BE2C (cell line): ENCODE results near the gene ZFYVE26.

Source experiments
- DNase-seq: peaks from one replicate; pipeline ENCODE4 v3.0.0-alpha.2; 2020
- H3K27me3 ChIP-seq: fragments of 250-450 bp; sonication (Bioruptor Pico); 2 replicates; pipeline ENCODE4 v1.5.1; 2020; ENCODE audit warnings: mild to moderate bottlenecking
- H3K36me3 ChIP-seq: fragments of 250-450 bp; sonication (Bioruptor Pico); 2 replicates; pipeline ENCODE4 v1.5.1; 2020; ENCODE audit warnings: mild to moderate bottlenecking
- H3K4me1 ChIP-seq: fragments of 250-450 bp; sonication (Bioruptor Pico); 2 replicates; pipeline ENCODE4 v1.5.1; 2020
- H3K4me3 ChIP-seq: 2 replicates; pipeline ENCODE4 v1.5.1; 2011; ENCODE audit warnings: low read depth, low read length
- H3K9me3 ChIP-seq: fragments of 250-450 bp; sonication (Bioruptor Pico); 2 replicates; pipeline ENCODE4 v1.5.1; 2020
- CTCF ChIP-seq: IDR thresholded peaks from 2 replicates; pipeline ENCODE4 v1.5.1; 2012; ENCODE audit warnings: mild to moderate bottlenecking, low read depth, low read length

The ZFYVE26 gene

GRCh38 chr14:67817750-67818438 lies 1.5 kb upstream of the ZFYVE26 start:
- TF ChIP-seq CTCF = no peak
- Histone ChIP-seq H3K4me1 (peaks cover 2% of the 10 kb centered on the region; the same call in 1 of the 2 replicates), H3K27me3 (no peaks in the 10 kb centered on the region), H3K9me3 (no peaks in the 10 kb centered on the region; the same call in 1 of the 2 replicates), H3K36me3 (no peaks in the 10 kb centered on the region), H3K4me3 (no peak overlapping the region)
- no peak for DNase-seq

GRCh38 chr14:67815573-67816225 lies 691 bp downstream of the ZFYVE26 start:
- no peak for DNase-seq
- H3K4me1 ChIP-seq = peaks cover 2% of the 10 kb centered on the region; the same call in 1 of the 2 replicates

GRCh38 chr14:67814821-67815220 lies 1.6 kb downstream of the ZFYVE26 start:
- no peaks in the 10 kb centered on the region for H3K9me3 ChIP-seq
- TF ChIP-seq CTCF = no peak
- no peaks in the 10 kb centered on the region for H3K27me3 ChIP-seq
- H3K36me3 ChIP-seq = peaks cover 4% of the 10 kb centered on the region; the same call in 1 of the 2 replicates
- no peak overlapping the region for H3K4me3 ChIP-seq
- peaks cover 2% of the 10 kb centered on the region; the same call in 1 of the 2 replicates for H3K4me1 ChIP-seq
- DNase-seq = no peak

More at GRCh38 chr14:67815573-67816225, 691 bp downstream of the ZFYVE26 start:
- peak overlapping the region; percentile 95 for H3K4me3 ChIP-seq
- TF ChIP-seq CTCF = no peak
- H3K27me3 ChIP-seq = no peaks in the 10 kb centered on the region
- H3K9me3 ChIP-seq = no peaks in the 10 kb centered on the region; the same call in 1 of the 2 replicates
- H3K36me3 ChIP-seq = peaks cover 4% of the 10 kb centered on the region; the same call in 1 of the 2 replicates

GRCh38 chr14:67806246-67806645 lies 10.1 kb downstream of the ZFYVE26 start:
- Histone ChIP-seq H3K27me3 (no peaks in the 10 kb centered on the region), H3K4me1 (no peaks in the 10 kb centered on the region), H3K9me3 (no peaks in the 10 kb centered on the region), H3K4me3 (no peak overlapping the region), H3K36me3 (peaks cover 44% of the 10 kb centered on the region)
- no peak for DNase-seq
- no peak for TF ChIP-seq CTCF

GRCh38 chr14:67800743-67801142 lies 15.6 kb downstream of the ZFYVE26 start:
- DNase-seq = no peak
- no peak for TF ChIP-seq CTCF
- Histone ChIP-seq H3K27me3 (no peaks in the 10 kb centered on the region), H3K9me3 (no peaks in the 10 kb centered on the region), H3K4me3 (no peak overlapping the region), H3K4me1 (no peaks in the 10 kb centered on the region), H3K36me3 (peaks cover 34% of the 10 kb centered on the region)

- Histone ChIP-seq H3K4me3 (no peak overlapping the region), H3K9me3 (no peaks in the 10 kb centered on the region), H3K4me1 (no peaks in the 10 kb centered on the region), H3K27me3 (no peaks in the 10 kb centered on the region), H3K36me3 (peaks cover 21% of the 10 kb centered on the region)
- no peak for TF ChIP-seq CTCF
- no peak for DNase-seq
Measured at GRCh38 chr14:67798731-67799130, 17.7 kb downstream of the ZFYVE26 start.
